GM23248 (cell line): ENCODE results near the gene TENM4. TPM values are rescaled to one million over a fixed set of nuclear protein-coding genes. Genes with fewer than 3 reads are reported as not detected.

ENCODE experiments used
- DNase-seq: peaks from one replicate; pipeline ENCODE4 v3.0.0-alpha.2; 2015
- H2AFZ ChIP-seq: fragments of 200-600 bp; sonication (generic); 2 replicates; pipeline ENCODE4 v1.6.1; 2016; ENCODE audit warnings: antibody characterized with exemption
- H3F3A ChIP-seq: fragments of 200-600 bp; sonication (generic); 2 replicates; pipeline ENCODE4 v1.6.1; 2016; ENCODE audit warnings: mild to moderate bottlenecking, antibody characterized with exemption, mixed run types; ENCODE audit not compliant: insufficient read depth
- H3K27ac ChIP-seq: fragments of 200-600 bp; sonication (generic); 2 replicates; pipeline ENCODE4 v1.5.1; 2016; ENCODE audit warnings: mild to moderate bottlenecking
- H3K27me3 ChIP-seq: fragments of 200-600 bp; sonication (generic); replicated peaks from 2 replicates; pipeline ENCODE4 v1.6.1; 2016; ENCODE audit warnings: mild to moderate bottlenecking; ENCODE audit not compliant: insufficient read depth
- H3K36me3 ChIP-seq: fragments of 200-600 bp; sonication (generic); 2 replicates; pipeline ENCODE4 v1.6.1; 2016; ENCODE audit warnings: low read depth, mild to moderate bottlenecking
- H3K4me1 ChIP-seq: fragments of 200-600 bp; sonication (generic); 2 replicates; pipeline ENCODE4 v1.6.1; 2016; ENCODE audit warnings: mild to moderate bottlenecking; ENCODE audit not compliant: insufficient read depth
- H3K4me2 ChIP-seq: fragments of 200-600 bp; sonication (generic); one replicate; pipeline ENCODE4 v1.6.1; 2016; ENCODE audit warnings: mild to moderate bottlenecking; ENCODE audit not compliant: unreplicated experiment
- H3K4me3 ChIP-seq: fragments of 200-600 bp; sonication (generic); 2 replicates; pipeline ENCODE4 v1.5.1; 2016; ENCODE audit warnings: mild to moderate bottlenecking
- H3K79me2 ChIP-seq: fragments of 200-600 bp; sonication (generic); 2 replicates; pipeline ENCODE4 v1.6.1; 2016; ENCODE audit warnings: mild to moderate bottlenecking; ENCODE audit not compliant: insufficient read depth
- H3K9ac ChIP-seq: fragments of 200-600 bp; sonication (generic); 2 replicates; pipeline ENCODE4 v1.6.1; 2016; ENCODE audit warnings: mild to moderate bottlenecking
- H3K9me2 ChIP-seq: fragments of 200-600 bp; sonication (generic); 2 replicates; pipeline ENCODE4 v1.6.1; 2016; ENCODE audit warnings: mixed run types, mild to moderate bottlenecking, moderate library complexity; ENCODE audit not compliant: insufficient read depth
- H3K9me3 ChIP-seq: fragments of 200-600 bp; sonication (generic); one replicate; pipeline ENCODE4 v1.6.1; 2017; ENCODE audit warnings: low read depth
- H4K20me1 ChIP-seq: fragments of 200-600 bp; sonication (generic); 2 replicates; pipeline ENCODE4 v1.6.0; 2016; ENCODE audit not compliant: insufficient read depth
- EZH2 ChIP-seq: fragments of 200-600 bp; sonication (generic); IDR thresholded peaks from 2 replicates; pipeline ENCODE4 v1.6.1; 2018; ENCODE audit warnings: antibody characterized with exemption, mild to moderate bottlenecking; ENCODE audit not compliant: insufficient read depth, poor library complexity, severe bottlenecking
- EZH2phosphoT487 ChIP-seq: fragments of 200-600 bp; sonication (generic); IDR thresholded peaks from 2 replicates; pipeline ENCODE4 v1.6.1; 2018; ENCODE audit warnings: antibody characterized with exemption, moderate library complexity, mild to moderate bottlenecking, low read depth; ENCODE audit not compliant: insufficient read depth
- WGBS, 2 experiments: methylation state at CpG; one replicate each; pipeline ENCODE4 v1.1.6; 2015 to 2017; ENCODE audit warnings: low lambda C conversion rate in 2 of 2, low coverage in 1 of 2; ENCODE audit errors: missing lambda C conversion rate in 2 of 2; 5-methylcytosine and 5-hydroxymethylcytosine counted together
- in situ Hi-C: fragments of 300-500 bp; cut with MboI; formaldehyde crosslinking; loops from 2 replicates; pipeline ENCODE4 v1.15.0; 2020
- polyA plus RNA-seq: library from polyadenylated mRNA; unstranded; fragments of >200 nt; fragmentation: Nextera tagmentation; extraction: Ambion mirVana; gene quantifications from 2 replicates; pipeline ENCODE4 v1.2.1, GENCODE V29; 2016
- total RNA-seq: library from RNA; depleted of rRNA; stranded (reverse); fragments of >200 nt; shearing (Covaris generic); gene quantifications from 2 replicates; pipeline ENCODE4 v1.2.3, GENCODE V29; 2014

The TENM4 gene
- total and polyA plus RNA-seq, 2 experiments from 2014 or later, result 0.11 to 0.48 TPM

DNA sequence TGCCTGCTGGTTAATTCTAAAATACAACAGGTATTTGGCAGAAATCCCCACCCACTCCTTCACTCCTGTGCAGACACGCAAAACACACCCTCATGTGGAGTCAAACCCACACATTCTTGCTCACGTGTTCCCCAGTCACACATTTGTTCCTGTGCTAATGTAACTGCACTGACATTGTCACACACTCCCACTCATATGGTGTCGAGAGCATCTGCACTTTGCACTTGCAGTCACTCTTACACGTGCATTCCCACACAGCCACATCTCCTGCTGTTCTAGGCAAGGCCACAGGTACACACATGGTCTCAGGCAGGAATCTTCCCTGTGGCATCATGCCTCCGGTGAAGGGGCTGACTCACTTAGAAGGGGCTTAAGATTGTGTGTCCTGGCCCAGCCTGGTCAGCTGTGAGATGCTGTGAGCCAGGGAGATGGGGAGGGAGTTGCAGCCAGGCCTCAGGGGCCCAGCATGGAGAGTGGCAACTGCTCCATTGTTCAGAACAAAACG, 395.0 kb downstream of the TENM4 start:
- Histone ChIP-seq H4K20me1 (no peaks in the 10 kb centered on the region), H3K9me2 (no peaks in the 10 kb centered on the region), H3K27me3 (no peaks in the 10 kb centered on the region; the same call in 1 of the 2 replicates), H3K4me3 (no peak overlapping the region), H3K4me2 (no peak overlapping the region), H3F3A (no peaks in the 10 kb centered on the region), H2AFZ (no peak overlapping the region), H3K27ac (no peak overlapping the region), H3K79me2 (no peaks in the 10 kb centered on the region), H3K4me1 (no peaks in the 10 kb centered on the region), H3K36me3 (no peaks in the 10 kb centered on the region), H3K9ac (no peak overlapping the region), H3K9me3 (no peaks in the 10 kb centered on the region)
- TF ChIP-seq EZH2 (no peak), EZH2phosphoT487 (no peak)
- DNase-seq, result no peak
- in situ Hi-C loops, result no loop called here
- WGBS, 2 experiments, result 51 to 52% methylated on average over 6 of the region's 6 CpGs

DNA sequence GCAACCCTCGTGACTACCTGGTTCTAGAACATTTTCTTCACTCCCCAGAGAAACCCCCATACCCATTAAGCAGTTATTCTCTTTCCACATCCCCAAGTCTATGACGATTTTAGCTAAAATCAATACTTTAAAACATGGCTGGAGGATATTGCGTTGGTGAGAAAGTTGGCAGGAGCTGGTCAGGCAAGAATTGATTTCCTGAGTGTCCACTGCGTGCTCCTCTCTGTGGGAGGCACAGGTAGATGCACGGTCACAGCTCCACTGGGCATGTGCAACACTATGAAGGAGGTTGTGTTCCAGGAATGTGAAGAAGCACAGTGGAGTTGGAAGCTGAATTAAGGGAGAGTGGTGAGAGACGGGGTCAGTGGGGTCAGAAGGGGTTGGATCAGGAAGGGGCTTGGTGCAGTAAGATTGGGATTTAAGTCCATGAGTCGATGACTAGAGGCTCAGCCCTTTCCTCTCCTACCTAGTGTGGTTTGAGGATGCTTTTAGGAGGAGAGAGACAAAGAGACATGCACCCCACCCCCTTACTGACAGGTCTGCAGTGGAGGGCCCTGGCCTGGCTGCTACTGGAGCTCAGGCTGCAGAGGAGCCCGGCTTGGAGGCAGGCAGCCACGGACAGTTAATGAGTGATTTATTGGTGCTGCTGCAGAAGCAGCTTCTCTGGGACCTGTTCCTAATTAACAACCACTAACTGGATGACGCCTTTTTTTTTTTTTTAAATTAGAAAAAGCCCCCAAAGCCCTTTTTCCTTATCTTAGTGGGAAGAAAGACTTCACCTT, 395.6 kb downstream of the TENM4 start:
- Histone ChIP-seq H3K4me3 (no peak overlapping the region), H2AFZ (no peak overlapping the region), H3K79me2 (no peaks in the 10 kb centered on the region), H3K36me3 (no peaks in the 10 kb centered on the region), H3K27ac (no peak overlapping the region), H3K4me2 (no peak overlapping the region), H3K9me2 (no peaks in the 10 kb centered on the region), H4K20me1 (no peaks in the 10 kb centered on the region), H3F3A (no peaks in the 10 kb centered on the region), H3K9me3 (no peaks in the 10 kb centered on the region), H3K9ac (no peak overlapping the region), H3K4me1 (no peaks in the 10 kb centered on the region), H3K27me3 (no peaks in the 10 kb centered on the region)
- TF ChIP-seq EZH2phosphoT487 (no peak), EZH2 (no peak)
- WGBS, 2 experiments, result 43 to 49% methylated on average over 10 of the region's 10 CpGs
- DNase-seq, result no peak
- in situ Hi-C loops, result no loop called here

DNA sequence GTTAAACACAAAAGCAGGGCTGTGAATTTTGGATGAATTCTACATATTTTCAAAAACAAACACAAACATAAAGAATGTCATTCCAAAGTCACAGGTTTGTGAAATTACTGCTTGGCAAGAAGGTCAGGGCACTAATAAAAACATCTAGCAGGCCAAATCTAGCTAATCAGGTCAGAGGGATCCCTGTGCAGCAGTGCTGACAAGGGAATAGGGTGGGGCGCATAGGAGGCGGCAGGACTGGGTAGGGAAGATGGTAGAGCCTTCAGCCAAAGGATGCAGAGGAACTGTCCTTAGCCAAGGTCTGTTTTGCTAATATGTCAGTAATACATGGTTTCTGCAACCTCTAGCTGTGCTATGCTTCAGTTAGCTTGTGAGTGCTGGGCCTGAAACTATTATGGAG, 396.6 kb downstream of the TENM4 start:
- Histone ChIP-seq H3K79me2 (no peaks in the 10 kb centered on the region), H3K9ac (no peak overlapping the region), H3K27ac (no peak overlapping the region), H3K9me3 (no peaks in the 10 kb centered on the region), H2AFZ (no peak overlapping the region), H3K9me2 (no peaks in the 10 kb centered on the region), H3K36me3 (no peaks in the 10 kb centered on the region), H3F3A (no peaks in the 10 kb centered on the region), H3K4me2 (no peak overlapping the region), H3K27me3 (no peaks in the 10 kb centered on the region; the same call in 1 of the 2 replicates), H4K20me1 (no peaks in the 10 kb centered on the region), H3K4me1 (no peaks in the 10 kb centered on the region), H3K4me3 (no peak overlapping the region)
- no peak for DNase-seq
- in situ Hi-C loops, result no loop called here
- TF ChIP-seq EZH2 (no peak), EZH2phosphoT487 (no peak)
- WGBS, 2 experiments, result 96 to 98% methylated on average over 2 of the region's 2 CpGs

DNA sequence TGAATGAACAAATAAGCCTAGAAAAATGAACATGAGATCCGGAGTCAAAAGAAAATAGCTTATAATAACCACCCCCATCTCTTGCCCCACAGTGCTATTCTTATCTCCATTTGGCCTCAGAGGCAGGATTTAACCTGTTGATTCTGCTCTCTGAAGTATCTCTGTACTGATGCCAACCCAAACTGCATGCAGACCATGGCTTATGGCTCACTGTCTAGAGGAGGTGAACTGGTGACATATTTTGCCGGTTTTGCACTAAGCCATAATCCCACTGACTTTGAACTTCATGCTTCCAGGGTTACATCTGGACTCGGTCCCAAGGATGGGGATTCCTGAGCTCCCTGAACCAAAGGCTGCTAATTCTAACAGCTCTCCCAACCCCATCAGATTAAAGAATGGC, 397.1 kb downstream of the TENM4 start:
- in situ Hi-C loops, result no loop called here
- TF ChIP-seq EZH2phosphoT487 (no peak), EZH2 (no peak)
- Histone ChIP-seq H3K9ac (no peak overlapping the region), H4K20me1 (no peaks in the 10 kb centered on the region), H3K79me2 (no peaks in the 10 kb centered on the region), H3K4me2 (no peak overlapping the region), H3K27ac (no peak overlapping the region), H3K9me3 (no peaks in the 10 kb centered on the region), H3K9me2 (no peaks in the 10 kb centered on the region), H3F3A (no peaks in the 10 kb centered on the region), H2AFZ (no peak overlapping the region), H3K27me3 (no peaks in the 10 kb centered on the region; the same call in 1 of the 2 replicates), H3K4me3 (no peak overlapping the region), H3K36me3 (no peaks in the 10 kb centered on the region), H3K4me1 (no peaks in the 10 kb centered on the region)
- WGBS, 2 experiments, result 62 to 66% methylated on average over 3 of the region's 3 CpGs
- no peak for DNase-seq
